HepG2 (cell line): ENCODE results near the gene DPF1. TPM values are rescaled to one million over a fixed set of nuclear protein-coding genes. Genes with fewer than 3 reads are reported as not detected.

Source experiments
- ETV6 ChIP-seq: sonication (generic); formaldehyde crosslinking; conservative IDR thresholded peaks from 2 replicates; pipeline ENCODE4 v1.4.0; 2020; ENCODE audit warnings: missing genetic modification reagents
- FOXA1 ChIP-seq, 2 experiments: fragments of 450-650 bp in 1 of 2; sonication (generic) in 1 of 2; formaldehyde crosslinking in 1 of 2; IDR thresholded peaks; 2 replicates each; pipeline versions ENCODE4 v1.4.0 to v1.6.1; 2016 to 2020; ENCODE audit warnings: missing genetic modification reagents in 1 of 2
- FOXJ3 ChIP-seq: sonication (generic); formaldehyde crosslinking; IDR thresholded peaks from 2 replicates; pipeline ENCODE4 v1.4.0; 2020; ENCODE audit warnings: missing genetic modification reagents, mild to moderate bottlenecking, borderline replicate concordance
- IRF2 ChIP-seq: IDR thresholded peaks from 2 replicates; pipeline ENCODE4 v1.6.1; 2018; ENCODE audit warnings: missing genetic modification reagents, missing compliant biosample characterization
- NCOR1 ChIP-seq: fragments of 200-600 bp; sonication (generic); IDR thresholded peaks from 2 replicates; pipeline ENCODE4 v1.7.0; 2017; ENCODE audit warnings: antibody characterized with exemption, low read length, borderline replicate concordance
- NPAS2 ChIP-seq: sonication (generic); formaldehyde crosslinking; IDR thresholded peaks from 2 replicates; pipeline ENCODE4 v1.8.0; 2022; ENCODE audit warnings: mild to moderate bottlenecking, missing genetic modification reagents, borderline replicate concordance
- NR2F2 ChIP-seq: IDR thresholded peaks from 2 replicates; pipeline ENCODE4 v1.6.1; 2012; ENCODE audit warnings: low read depth, inconsistent platforms, borderline replicate concordance
- REPIN1 ChIP-seq: sonication (generic); formaldehyde crosslinking; IDR thresholded peaks from 2 replicates; pipeline ENCODE4 v1.8.0; 2022; ENCODE audit warnings: missing genetic modification reagents, low read depth, mild to moderate bottlenecking, borderline replicate concordance
- ZNF34 ChIP-seq: sonication (generic); formaldehyde crosslinking; IDR thresholded peaks from 2 replicates; pipeline ENCODE4 v1.4.0; 2020; ENCODE audit warnings: mild to moderate bottlenecking, missing genetic modification reagents, borderline replicate concordance
- ZNF343 ChIP-seq: sonication (generic); formaldehyde crosslinking; IDR thresholded peaks from 2 replicates; pipeline ENCODE4 v1.4.0; 2020; ENCODE audit warnings: mild to moderate bottlenecking, missing genetic modification reagents
- ZNF556 ChIP-seq: sonication (generic); formaldehyde crosslinking; IDR thresholded peaks from 2 replicates; pipeline ENCODE4 v1.4.0; 2020; ENCODE audit warnings: mild to moderate bottlenecking, missing genetic modification reagents, borderline replicate concordance
- ZNF569 ChIP-seq: sonication (generic); formaldehyde crosslinking; IDR thresholded peaks from 2 replicates; pipeline ENCODE4 v1.5.0; 2020; ENCODE audit warnings: mild to moderate bottlenecking, missing genetic modification reagents, moderate library complexity, borderline replicate concordance
- polyA plus RNA-seq, 8 experiments: library from polyadenylated mRNA; depleted of rRNA in 3 of 8; stranded (reverse) in 7 of 8; unstranded in 1 of 8; fragments of >200 nt; fragmentation: Illumina TruSeq in 4 of 8; extraction: Trizol in 4 of 8; gene quantifications; 2 replicates each; pipeline versions ENCODE4 v1.2.1 to v1.2.3, GENCODE V29; 2011 to 2016; ENCODE audit warnings: low read depth in 4 of 8, missing spikeins in 1 of 8, mixed read lengths in 1 of 8; ENCODE audit not compliant: insufficient read depth in 1 of 8
- total RNA-seq, 5 experiments: library from RNA; depleted of rRNA; stranded (reverse); fragments of >200 nt; fragmentation: Illumina TruSeq; extraction: Trizol; gene quantifications; 2 replicates each; pipeline ENCODE4 v1.2.3, GENCODE V29; 2016; ENCODE audit warnings: low read depth in 1 of 5
- TF ChIP-seq, protein P1 (sequence below): sonication (generic); formaldehyde crosslinking; IDR thresholded peaks from 2 replicates; pipeline ENCODE4 v1.5.0; 2020; ENCODE audit warnings: missing genetic modification reagents
- TF ChIP-seq, protein P2 (sequence below): sonication (generic); formaldehyde crosslinking; IDR thresholded peaks from 2 replicates; pipeline ENCODE4 v1.5.1; 2020; ENCODE audit warnings: mild to moderate bottlenecking, missing genetic modification reagents, borderline replicate concordance
- TF ChIP-seq, protein P3 (sequence below): sonication (generic); formaldehyde crosslinking; IDR thresholded peaks from 2 replicates; pipeline ENCODE4 v1.5.1; 2020; ENCODE audit warnings: mild to moderate bottlenecking, missing genetic modification reagents, moderate library complexity
- TF ChIP-seq, protein P4 (sequence below): sonication (generic); formaldehyde crosslinking; IDR thresholded peaks from 2 replicates; pipeline ENCODE4 v1.4.0; 2020; ENCODE audit warnings: missing genetic modification reagents

Gene DPF1
- total and polyA plus RNA-seq, 2 of the 13 experiments (the other 11 are each of a cell fraction or from before 2014, with no cell fraction given): 1.0 to 3.2 TPM

DNA sequence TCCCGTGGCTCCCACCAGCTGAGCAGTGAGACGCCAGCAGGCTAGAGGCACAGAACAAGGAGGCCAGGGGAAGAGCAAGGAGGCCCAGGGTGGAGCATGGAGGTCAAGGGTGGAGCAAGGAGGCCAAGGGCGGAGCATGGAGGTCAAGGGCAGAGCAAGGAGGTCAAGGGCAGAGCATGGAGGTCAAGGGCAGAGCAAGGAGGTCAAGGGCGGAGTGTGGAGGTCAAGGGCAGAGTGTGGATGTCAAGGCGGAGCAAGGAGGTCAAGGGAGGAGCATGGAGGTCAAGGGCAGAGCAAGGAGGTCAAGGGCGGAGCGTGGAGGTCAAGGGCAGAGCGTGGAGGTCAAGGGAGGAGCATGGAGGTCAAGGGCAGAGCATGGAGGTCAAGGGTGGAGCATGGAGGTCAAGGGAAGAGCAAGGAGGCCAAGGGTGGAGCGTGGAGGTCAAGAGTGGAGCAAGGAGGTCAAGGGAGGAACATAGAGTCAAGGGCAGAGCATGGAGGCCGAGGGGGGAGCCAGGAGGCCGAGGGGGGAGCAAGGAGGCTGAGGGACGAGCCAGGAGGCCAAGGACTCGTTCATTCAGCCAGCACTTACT lies 27.7 kb downstream of the DPF1 start (continued):
- TF ChIP-seq ZNF34 (CRISPR knock-in tag) (no peak), REPIN1 (no peak), ETV6 (no peak), ZNF569 (no peak), NPAS2 (CRISPR knock-in tag) (no peak), NCOR1 (0 out of 2 replicates have a peak, but pooled peaks have one; percentile 22), FOXJ3 (CRISPR knock-in tag) (no peak), FOXA1 (IDR thresholded peaks at IDR 0.05) (no peak), FOXA1 (CRISPR knock-in tag; IDR thresholded peaks at IDR 0.05) (no peak), NR2F2 (peak; percentile 62; the same call in 1 of the 2 replicates), IRF2 (no peak), ZNF343 (CRISPR knock-in tag) (no peak), ZNF556 (CRISPR knock-in tag) (no peak)
- TF ChIP-seq, protein P1, sequence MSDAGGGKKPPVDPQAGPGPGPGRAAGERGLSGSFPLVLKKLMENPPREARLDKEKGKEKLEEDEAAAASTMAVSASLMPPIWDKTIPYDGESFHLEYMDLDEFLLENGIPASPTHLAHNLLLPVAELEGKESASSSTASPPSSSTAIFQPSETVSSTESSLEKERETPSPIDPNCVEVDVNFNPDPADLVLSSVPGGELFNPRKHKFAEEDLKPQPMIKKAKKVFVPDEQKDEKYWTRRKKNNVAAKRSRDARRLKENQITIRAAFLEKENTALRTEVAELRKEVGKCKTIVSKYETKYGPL (CRISPR knock-in tag): no peak
- TF ChIP-seq, protein P2, sequence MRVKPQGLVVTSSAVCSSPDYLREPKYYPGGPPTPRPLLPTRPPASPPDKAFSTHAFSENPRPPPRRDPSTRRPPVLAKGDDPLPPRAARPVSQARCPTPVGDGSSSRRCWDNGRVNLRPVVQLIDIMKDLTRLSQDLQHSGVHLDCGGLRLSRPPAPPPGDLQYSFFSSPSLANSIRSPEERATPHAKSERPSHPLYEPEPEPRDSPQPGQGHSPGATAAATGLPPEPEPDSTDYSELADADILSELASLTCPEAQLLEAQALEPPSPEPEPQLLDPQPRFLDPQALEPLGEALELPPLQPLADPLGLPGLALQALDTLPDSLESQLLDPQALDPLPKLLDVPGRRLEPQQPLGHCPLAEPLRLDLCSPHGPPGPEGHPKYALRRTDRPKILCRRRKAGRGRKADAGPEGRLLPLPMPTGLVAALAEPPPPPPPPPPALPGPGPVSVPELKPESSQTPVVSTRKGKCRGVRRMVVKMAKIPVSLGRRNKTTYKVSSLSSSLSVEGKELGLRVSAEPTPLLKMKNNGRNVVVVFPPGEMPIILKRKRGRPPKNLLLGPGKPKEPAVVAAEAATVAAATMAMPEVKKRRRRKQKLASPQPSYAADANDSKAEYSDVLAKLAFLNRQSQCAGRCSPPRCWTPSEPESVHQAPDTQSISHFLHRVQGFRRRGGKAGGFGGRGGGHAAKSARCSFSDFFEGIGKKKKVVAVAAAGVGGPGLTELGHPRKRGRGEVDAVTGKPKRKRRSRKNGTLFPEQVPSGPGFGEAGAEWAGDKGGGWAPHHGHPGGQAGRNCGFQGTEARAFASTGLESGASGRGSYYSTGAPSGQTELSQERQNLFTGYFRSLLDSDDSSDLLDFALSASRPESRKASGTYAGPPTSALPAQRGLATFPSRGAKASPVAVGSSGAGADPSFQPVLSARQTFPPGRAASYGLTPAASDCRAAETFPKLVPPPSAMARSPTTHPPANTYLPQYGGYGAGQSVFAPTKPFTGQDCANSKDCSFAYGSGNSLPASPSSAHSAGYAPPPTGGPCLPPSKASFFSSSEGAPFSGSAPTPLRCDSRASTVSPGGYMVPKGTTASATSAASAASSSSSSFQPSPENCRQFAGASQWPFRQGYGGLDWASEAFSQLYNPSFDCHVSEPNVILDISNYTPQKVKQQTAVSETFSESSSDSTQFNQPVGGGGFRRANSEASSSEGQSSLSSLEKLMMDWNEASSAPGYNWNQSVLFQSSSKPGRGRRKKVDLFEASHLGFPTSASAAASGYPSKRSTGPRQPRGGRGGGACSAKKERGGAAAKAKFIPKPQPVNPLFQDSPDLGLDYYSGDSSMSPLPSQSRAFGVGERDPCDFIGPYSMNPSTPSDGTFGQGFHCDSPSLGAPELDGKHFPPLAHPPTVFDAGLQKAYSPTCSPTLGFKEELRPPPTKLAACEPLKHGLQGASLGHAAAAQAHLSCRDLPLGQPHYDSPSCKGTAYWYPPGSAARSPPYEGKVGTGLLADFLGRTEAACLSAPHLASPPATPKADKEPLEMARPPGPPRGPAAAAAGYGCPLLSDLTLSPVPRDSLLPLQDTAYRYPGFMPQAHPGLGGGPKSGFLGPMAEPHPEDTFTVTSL: no peak
- TF ChIP-seq, protein P3, sequence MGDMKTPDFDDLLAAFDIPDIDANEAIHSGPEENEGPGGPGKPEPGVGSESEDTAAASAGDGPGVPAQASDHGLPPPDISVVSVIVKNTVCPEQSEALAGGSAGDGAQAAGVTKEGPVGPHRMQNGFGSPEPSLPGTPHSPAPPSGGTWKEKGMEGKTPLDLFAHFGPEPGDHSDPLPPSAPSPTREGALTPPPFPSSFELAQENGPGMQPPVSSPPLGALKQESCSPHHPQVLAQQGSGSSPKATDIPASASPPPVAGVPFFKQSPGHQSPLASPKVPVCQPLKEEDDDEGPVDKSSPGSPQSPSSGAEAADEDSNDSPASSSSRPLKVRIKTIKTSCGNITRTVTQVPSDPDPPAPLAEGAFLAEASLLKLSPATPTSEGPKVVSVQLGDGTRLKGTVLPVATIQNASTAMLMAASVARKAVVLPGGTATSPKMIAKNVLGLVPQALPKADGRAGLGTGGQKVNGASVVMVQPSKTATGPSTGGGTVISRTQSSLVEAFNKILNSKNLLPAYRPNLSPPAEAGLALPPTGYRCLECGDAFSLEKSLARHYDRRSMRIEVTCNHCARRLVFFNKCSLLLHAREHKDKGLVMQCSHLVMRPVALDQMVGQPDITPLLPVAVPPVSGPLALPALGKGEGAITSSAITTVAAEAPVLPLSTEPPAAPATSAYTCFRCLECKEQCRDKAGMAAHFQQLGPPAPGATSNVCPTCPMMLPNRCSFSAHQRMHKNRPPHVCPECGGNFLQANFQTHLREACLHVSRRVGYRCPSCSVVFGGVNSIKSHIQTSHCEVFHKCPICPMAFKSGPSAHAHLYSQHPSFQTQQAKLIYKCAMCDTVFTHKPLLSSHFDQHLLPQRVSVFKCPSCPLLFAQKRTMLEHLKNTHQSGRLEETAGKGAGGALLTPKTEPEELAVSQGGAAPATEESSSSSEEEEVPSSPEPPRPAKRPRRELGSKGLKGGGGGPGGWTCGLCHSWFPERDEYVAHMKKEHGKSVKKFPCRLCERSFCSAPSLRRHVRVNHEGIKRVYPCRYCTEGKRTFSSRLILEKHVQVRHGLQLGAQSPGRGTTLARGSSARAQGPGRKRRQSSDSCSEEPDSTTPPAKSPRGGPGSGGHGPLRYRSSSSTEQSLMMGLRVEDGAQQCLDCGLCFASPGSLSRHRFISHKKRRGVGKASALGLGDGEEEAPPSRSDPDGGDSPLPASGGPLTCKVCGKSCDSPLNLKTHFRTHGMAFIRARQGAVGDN (CRISPR knock-in tag): peak; percentile 16; the same call in 1 of the 2 replicates
- TF ChIP-seq, protein P4, sequence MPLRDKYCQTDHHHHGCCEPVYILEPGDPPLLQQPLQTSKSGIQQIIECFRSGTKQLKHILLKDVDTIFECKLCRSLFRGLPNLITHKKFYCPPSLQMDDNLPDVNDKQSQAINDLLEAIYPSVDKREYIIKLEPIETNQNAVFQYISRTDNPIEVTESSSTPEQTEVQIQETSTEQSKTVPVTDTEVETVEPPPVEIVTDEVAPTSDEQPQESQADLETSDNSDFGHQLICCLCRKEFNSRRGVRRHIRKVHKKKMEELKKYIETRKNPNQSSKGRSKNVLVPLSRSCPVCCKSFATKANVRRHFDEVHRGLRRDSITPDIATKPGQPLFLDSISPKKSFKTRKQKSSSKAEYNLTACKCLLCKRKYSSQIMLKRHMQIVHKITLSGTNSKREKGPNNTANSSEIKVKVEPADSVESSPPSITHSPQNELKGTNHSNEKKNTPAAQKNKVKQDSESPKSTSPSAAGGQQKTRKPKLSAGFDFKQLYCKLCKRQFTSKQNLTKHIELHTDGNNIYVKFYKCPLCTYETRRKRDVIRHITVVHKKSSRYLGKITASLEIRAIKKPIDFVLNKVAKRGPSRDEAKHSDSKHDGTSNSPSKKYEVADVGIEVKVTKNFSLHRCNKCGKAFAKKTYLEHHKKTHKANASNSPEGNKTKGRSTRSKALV (CRISPR knock-in tag): no peak
